AG09309 (cell line): ENCODE results near the gene CACNG4.

Experiments used
- DNase-seq: peaks from one replicate; pipeline ENCODE4 v3.0.0-alpha.2; 2010; ENCODE audit warnings: low read depth
- H3K4me3 ChIP-seq: 2 replicates; pipeline ENCODE4 v1.5.1; 2011; ENCODE audit warnings: mild to moderate bottlenecking, low read depth, low read length, moderate library complexity; ENCODE audit not compliant: control insufficient read depth
- TF ChIP-seq, protein P1 (sequence below): IDR thresholded peaks from 2 replicates; pipeline ENCODE4 v1.5.1; 2011; ENCODE audit warnings: mild to moderate bottlenecking, low read depth, low read length, inconsistent platforms; ENCODE audit not compliant: insufficient read depth, control insufficient read depth; ENCODE audit errors: missing control alignments

The CACNG4 gene

DNA sequence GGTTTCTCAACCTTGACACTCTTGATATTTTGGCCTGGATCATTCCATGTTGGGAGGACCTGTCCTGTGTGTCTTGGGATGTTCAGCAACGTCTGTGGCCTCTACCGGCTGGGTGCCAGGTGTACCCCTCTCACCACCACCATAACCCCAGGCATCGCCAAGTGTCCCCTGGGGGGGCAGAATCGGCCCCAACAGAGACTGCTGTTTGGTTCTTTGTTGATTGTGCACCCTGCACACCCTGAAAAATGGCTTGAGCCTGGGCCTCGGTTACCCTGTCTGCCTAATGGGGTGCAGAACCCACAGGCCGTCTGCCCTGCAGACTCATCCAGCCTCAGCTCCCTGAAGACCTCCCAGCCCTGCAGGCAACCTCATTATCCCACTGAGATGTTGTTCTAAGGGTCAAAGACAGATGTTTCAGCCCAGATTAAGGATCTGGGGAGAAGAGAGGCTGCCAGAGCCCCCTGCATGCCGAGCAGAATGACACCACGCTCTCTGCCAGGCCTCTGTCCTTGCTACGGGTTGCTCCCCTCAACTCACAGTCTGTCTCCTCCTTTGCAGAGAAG, 89.0 kb downstream of the CACNG4 start:
- no peak for DNase-seq
- no peak overlapping the region for H3K4me3 ChIP-seq
- TF ChIP-seq, protein P1, sequence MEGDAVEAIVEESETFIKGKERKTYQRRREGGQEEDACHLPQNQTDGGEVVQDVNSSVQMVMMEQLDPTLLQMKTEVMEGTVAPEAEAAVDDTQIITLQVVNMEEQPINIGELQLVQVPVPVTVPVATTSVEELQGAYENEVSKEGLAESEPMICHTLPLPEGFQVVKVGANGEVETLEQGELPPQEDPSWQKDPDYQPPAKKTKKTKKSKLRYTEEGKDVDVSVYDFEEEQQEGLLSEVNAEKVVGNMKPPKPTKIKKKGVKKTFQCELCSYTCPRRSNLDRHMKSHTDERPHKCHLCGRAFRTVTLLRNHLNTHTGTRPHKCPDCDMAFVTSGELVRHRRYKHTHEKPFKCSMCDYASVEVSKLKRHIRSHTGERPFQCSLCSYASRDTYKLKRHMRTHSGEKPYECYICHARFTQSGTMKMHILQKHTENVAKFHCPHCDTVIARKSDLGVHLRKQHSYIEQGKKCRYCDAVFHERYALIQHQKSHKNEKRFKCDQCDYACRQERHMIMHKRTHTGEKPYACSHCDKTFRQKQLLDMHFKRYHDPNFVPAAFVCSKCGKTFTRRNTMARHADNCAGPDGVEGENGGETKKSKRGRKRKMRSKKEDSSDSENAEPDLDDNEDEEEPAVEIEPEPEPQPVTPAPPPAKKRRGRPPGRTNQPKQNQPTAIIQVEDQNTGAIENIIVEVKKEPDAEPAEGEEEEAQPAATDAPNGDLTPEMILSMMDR = no peak

GRCh38 chr17:67054011-67054591, 89.6 kb downstream of the CACNG4 start:
- TF ChIP-seq, protein P1 = no peak
- no peak for DNase-seq
- no peak overlapping the region for H3K4me3 ChIP-seq

GRCh38 chr17:67054608-67055007, 90.1 kb downstream of the CACNG4 start:
- TF ChIP-seq, protein P1 = no peak
- H3K4me3 ChIP-seq = no peak overlapping the region
- DNase-seq = no peak

- no peak overlapping the region for H3K4me3 ChIP-seq
- no peak for DNase-seq
- TF ChIP-seq, protein P1 = no peak
Observed at GRCh38 chr17:67055041-67055443, 90.5 kb downstream of the CACNG4 start.

DNA sequence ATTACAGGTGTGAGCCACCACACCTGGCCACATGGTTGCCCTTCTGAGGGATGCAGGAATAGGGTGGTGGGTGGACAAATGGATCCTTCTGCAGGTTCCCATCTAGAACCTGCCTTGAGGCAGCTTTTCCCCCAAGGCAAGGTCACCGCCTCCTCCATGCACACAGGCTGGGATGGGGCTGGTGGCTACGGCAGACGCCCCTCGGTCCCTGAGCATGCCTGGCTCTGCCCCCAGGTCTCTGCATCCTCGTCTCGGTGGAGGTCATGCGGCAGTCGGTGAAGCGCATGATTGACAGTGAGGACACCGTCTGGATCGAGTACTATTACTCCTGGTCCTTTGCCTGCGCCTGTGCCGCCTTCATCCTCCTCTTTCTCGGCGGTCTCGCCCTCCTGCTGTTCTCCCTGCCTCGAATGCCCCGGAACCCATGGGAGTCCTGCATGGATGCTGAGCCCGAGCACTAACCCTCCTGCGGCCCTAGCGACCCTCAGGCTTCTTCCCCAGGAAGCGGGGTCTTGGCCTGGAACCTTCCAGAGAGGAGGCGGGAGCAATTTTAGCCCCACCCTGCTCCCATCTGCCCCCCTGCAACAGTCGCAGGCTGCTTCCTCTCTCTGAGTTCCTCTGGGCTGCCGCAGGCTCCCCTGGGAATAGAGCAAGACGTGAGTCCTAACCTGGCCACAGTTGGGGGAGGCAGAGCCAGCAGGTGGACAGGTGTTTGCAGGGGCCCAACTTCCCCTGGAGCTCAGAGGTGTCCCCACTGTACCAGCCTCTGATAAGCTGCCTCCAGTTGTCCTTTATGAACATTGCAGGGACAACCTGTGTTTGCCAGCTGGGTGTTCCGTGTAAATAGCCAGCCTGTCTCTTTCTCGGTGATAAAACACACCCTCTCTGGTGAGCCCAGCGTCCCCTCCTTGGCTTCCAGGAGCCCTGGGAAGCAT, 91.6 kb downstream of the CACNG4 start:
- DNase-seq = no peak
- TF ChIP-seq, protein P1 = no peak
- no peak overlapping the region for H3K4me3 ChIP-seq

DNA sequence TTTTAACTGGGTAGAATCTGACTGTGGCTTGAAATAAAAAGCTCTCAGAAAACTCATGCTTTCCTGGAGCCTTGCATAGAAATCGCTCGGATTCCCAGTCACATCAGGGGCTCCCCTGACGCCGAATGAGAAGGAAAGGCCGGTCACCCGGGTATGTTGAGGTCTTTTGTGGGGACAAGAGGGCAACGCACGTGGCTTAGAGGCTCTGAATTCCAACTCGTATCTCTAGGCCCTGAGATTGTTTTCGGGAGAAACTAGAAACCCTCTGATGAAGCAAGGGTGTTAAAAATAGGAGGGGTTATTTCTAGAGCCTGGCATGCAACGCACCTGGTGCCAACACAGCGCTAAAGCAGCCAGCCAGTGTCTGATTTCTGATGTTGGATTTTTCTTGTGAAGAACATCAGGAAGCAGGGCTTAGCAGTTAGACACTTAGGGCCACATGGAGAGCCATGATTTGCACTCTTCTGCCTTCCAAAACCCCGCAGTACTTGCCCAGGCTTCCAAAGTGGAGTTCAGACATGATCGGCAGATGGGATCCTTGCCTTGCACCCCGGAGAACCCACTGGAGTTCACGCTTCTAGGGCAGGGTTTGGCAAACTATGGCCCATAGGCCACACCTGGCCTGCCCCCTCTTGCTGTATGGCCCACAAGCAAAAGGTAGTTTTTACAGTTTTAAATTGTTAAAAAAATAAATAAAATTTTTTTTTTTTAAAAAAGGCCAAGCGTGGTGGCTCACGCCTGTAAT, 92.4 kb downstream of the CACNG4 start:
- TF ChIP-seq, protein P1 = no peak
- no peak overlapping the region for H3K4me3 ChIP-seq
- no peak for DNase-seq
